HG03457 (cell line): ENCODE data around the gene TMEM154.

Experiments
- ATAC-seq: cut with Tn5 transposase; IDR thresholded peaks from one replicate; pipeline ENCODE4 v1.9.1; 2021; ENCODE audit warnings: moderate number of reproducible peaks; ENCODE audit not compliant: unreplicated experiment

TMEM154 gene

DNA sequence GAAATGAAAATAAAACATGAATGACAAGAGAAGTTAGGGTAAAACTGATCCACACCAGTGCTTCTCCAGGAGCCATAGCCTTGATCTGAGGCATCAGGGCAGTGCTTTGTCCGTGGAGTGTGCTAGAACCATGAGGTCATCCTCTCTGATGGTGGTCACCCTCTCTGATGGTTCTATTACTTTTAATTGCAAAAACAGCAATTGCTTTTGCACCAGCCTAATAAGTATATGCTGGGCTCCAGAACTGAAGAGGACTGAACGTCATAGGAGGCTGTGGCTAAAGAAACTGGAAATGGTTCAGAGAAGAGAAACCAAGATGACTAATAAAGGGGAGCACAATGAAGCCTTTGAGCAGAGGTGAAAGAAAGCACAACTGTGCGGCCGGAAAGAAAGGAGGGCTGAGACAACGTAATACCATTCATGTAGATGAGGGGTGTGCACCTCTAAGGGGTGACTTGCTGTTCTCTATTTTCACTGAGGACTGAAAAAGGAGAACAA, 17.0 kb upstream of the TMEM154 start:
- peak; percentile 97 for ATAC-seq

DNA sequence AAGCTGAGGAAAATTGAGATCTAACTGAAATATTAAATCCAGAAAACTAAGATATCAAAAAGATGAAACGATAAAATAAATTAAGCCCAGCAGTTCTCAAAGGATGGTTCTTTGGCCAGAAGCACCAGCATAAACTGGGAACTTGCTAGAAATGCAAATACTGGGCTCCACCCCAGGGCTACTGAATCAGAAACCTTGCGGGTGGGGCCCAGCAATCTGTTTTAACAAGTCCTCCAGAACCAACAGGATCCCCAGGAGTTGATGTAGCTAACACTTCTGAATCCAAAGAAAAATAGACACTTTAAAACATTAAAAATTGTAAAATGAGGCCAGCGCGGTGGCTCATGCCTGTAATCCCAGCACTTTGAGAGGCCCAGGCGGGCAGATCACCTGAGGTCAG, 14.1 kb upstream of the TMEM154 start:
- ATAC-seq: no peak

DNA sequence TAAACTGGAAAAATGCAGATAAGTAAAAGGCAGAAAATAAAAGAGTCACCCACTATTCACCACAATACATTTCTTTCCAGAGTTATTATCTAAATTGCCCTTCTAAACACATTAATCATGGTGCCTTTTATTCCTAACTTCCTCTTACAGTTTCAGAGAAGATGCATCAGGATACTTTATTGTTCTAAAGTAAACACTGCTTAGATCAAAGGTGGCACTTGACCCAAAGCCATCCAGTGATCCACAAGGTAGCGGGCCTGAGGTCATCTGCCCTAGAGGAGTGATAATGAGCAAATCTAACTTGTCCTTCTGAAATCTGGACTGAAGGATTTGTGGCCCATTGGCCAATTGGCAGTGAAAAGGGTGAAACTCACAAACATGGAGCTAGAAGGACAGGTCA, 12.0 kb upstream of the TMEM154 start:
- no peak for ATAC-seq

DNA sequence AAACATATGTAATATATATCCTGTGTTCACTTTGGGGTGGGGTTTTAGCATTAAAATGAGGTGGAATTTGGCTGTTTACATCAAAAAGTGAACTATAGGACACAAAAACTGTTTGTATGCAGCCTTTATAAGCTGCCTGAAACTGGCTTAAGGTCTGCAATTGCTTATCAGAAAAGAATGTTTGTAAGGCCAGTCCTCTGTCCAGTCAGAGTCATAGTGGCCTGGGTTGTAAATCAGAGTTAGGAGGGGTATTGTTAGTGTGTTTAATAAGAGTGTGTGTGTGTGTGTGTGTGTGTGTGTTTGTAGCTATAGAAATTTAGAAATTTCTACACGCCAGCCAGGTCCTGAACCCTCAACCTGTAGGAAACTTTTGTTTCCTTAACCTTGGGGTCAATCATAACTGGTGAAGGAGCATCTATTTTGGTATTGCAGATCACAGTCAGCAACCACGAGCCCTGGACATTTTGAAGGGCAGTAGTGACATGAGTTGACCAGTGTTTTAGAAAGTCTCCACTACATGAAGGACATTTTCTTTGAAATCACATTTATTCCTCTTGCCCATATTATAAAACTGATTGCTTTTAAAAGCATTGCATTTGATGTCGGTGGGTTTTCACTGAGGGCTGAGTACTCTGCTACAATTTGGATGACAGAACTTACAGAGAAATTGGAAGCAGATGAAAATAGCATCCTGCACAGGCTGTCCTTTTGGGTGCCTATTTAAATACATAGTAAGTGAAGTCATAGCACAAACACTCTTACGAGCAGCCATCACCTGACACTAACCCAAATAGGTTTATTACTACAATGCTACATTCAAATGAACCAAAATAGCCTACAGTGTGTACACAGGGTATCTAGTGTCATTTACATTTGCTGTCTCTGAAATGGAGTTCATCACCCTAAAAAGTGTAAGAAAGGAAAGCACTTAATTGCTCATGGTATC, 11.2 kb upstream of the TMEM154 start:
- ATAC-seq: no peak

DNA sequence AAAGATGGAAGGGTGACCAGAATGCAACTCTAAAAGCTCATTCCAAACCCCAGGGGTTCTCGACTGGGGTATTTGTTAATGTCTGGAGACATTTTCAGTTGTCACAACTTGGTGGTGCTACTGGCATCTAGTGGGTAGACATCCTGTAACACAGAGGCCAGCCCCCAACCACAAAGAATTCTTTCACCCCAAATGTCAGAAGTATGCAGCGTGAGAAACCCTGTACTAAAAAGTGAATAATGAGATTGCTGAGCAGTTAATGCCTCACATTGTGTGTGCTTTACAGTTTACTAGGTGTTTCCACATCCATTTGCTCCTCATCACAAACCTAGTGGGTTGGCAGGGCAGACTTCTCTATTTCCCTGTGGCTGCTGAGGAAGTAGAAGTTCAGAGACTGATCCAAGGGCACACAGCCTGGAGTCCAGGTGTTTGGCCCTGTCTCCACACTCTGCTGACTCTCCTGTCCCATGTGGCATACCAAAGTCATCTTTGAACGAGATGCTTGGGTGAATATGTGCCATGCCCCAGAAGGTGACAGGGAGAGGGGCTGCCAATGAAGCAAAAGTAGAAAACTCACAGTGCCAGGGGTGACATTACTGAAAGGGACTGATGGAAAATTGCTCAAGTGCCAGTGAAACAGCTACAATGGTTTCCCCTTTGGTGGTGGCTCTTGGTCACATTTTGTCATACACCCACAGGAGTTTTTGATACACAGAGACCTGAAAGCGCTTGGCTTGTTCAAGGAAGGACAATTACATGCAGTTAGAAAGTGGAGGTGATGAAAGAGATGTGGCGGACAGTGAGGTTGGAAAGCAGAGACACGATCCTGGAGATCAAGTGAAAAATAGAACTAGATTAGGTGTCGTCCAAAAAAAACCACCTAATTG, 10.1 kb upstream of the TMEM154 start:
- no peak for ATAC-seq

DNA sequence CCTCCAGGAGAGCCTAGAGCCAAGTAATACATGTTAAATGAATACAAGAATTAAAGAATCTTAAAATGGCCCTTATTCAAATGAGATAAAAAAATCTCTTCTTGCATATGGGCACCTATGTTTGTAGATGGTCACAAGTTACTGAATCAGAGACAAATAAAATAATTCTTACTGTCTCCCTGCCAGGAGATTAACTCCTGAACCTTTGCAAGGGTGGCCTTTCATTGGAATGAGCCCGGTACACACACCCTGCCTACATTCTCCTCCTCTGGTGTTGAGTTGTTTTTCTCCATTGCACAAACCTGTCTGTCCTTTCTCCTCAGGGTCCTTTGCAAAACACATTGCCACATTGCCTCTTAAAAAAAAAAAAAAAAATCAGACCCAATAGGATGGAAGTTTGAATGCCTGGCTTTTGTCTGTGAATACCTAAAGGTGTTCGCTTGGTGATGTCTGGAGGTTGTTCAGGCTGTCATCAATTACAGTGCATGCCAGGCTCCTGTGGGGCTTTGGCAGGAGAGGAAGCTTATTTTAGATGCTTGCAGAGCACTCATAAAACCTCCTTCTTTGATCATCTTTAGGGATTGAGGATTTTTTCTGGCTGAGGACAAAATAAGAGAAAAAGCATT, 8.3 kb upstream of the TMEM154 start:
- ATAC-seq: no peak

DNA sequence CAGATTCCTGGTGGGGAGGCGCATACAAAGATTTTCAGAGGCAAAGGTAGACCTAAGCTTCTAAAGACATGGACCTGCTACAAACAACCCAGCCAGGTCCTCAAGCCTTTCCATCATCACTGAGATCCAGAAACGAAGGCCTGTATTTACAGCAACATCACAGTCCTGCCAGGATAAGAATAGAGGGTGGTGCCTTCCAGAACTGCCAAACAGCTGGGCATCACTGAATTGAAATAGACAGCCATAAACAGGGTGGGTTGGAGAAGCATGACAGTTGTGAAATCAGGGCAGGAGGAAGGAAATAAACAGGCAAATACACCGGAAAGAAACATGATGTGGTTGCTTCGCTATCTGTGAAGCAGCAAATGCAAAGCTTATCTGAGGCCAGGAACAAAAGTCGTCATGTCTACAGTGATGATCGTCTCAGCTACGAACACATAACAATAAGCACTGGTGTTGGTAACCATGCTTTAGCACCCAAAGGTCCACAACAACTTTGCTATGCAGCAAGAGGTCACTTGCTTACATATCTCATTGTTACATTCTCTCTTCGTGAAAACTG, 6.7 kb upstream of the TMEM154 start:
- no peak for ATAC-seq

GRCh38 chr4:152684587-152684986, 4.8 kb upstream of the TMEM154 start:
- ATAC-seq: no peak

DNA sequence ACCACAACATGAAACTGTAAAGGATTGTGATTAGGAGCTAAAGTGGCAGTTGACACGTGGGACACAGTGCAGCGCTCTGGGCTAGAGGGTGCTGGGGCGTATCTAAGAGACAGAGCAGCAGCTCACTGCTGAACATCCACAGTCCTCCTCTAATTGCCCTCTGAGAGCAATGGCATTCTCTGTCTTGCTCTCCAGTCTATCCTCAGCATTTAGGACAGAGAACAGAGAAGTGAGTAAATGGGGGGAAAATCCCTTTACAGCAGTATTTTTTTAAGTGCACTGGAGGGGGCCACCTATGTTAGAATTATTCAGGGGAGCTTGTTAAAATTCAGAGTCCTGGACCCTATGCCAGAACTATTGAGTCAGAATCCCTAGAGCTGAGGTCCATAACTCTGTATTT, 4.2 kb upstream of the TMEM154 start:
- ATAC-seq: no peak

DNA sequence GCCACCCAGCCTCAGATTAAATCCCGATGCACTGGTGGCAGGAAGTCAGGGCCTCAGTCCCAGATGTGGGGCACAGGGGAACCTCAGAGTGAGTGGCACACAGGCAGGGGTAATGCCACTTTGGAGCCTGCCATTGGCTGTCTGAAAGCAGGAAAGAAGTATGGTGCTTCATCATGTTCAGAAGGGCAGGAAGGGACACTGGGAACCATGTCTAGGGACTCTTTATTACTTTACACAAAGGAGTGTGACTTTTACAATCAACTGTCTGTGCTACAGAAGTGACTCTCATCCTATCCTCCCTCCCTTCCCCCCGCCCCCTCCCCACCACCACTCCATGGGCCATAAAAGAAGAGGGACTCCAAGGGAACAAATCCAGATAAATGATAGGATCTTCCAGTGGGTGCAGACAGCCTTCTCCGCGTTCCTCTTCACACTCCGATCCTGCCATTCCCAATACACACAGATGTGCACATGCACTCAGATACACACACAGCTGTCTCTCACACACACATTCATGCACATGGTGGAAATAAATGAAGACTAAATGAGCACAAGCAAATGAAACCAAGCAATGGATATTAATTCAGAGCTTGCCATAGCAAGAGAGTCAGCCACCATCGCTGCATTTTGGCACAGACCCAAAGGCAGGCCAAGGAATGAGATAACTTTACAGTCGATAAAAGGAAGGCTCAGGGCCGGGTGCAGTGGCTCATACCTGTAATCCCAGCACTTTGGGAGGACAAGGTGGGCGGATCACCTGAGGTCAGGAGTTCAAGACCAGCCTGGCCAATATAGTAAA, 2.5 kb upstream of the TMEM154 start:
- no peak for ATAC-seq

- ATAC-seq: no peak
Observed at GRCh38 chr4:152680988-152681603, 1.3 kb upstream of the TMEM154 start.

DNA sequence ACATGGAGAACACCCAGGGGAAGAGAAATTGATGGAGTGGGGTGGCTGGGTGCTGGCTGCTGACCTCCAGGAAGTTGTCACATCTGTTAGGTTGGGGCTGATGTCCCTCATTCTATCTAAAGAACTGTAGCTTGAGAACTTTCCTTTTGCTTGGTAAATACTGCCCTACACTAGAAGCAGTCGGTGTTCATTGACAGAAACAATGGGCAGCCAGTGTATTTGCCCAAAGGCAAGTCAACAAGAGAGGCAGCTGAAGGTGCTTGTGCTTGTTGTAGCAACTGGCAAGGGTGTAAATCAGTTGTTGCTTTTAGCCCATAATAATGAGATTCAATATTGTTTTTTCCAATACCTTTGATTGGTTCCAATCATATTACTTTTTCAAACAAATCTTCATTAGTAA, 956 bp downstream of the TMEM154 start:
- ATAC-seq: no peak

- no peak for ATAC-seq
Observed at GRCh38 chr4:152677117-152677516, 2.7 kb downstream of the TMEM154 start.

DNA sequence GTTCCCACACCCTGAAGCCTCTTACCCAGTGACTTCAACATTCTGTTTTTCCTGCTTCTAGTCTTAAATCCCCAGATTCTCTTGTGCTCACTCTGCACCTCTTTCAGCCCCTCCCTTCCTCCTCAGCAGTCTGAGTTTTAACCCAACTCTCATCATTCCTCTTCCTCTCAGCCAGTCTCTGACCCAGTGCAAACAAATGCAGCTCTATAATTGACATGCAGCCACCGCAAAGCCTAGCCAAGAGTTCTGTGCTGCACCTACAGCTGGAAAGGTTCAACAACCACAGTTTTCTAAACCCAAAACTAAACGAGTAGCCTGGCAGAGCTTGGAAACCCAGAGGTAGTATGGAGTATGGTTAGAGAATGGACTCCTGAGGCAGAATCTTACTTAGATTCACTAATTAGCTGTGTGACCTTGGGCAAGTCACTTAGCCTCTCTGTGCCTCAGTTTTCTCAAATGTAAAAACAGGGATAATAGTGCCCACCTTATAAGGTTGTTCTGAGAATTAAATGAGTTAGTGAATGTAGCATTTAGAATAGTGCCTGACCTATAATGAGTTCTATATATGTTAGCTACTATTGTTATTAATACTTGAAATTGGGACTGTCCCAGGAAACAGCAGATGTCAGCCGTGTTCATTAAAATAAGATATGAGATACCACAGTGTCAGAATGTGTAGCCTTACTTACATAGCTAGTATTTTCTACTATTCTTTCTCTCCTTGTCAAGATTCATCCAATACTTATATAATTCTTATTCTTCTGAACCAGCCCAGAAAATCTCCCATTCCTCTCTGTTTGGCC, 3.5 kb downstream of the TMEM154 start:
- ATAC-seq: no peak

DNA sequence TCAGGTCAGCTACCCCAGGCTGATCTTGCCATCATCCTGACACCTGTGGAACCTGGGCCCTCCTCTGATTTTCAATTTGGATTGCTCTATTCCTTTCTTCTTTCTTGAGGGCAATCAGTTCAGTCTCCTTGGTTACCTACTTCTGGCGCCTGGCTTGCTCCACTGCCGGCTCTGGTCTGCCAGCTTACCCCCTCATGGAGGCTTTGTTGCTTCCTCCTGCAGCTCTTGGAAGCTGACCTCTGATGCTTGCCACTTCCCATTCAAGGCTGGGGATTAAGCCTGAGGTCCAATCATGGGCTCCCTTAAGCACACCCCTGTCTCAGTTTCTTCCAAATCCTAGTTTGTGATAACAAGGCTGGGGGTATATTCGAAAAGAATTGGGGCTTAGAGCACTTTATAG, 5.4 kb downstream of the TMEM154 start:
- no peak for ATAC-seq

DNA sequence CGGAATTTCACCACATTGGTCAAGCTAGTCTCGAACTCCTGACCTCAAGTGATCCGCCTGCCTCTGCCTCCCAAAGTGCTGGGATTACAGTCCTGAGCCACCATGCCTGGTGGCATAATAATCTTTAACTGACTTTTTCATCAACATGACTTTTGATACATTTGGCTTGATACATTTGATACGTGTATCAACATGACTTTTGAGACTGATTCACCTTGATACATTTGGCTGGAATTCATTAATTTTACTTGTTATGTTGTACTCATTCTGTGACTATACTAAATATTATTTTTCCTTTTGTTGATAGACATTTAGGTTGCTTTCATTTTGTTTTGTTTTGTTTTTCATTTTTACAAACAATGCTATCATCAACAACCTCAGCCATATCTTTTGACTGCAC, 6.3 kb downstream of the TMEM154 start:
- no peak for ATAC-seq

GRCh38 chr4:152672206-152673092, 7.3 kb downstream of the TMEM154 start:
- ATAC-seq: no peak
